Suprapubic skin (tissue), 3 donors: ENCODE results near the gene IRF6.

Experiments used
- CTCF ChIP-seq, 2 donors: fragments of 200-600 bp in 1 of 2; fragments of 450-650 bp in 1 of 2; sonication (generic) in 1 of 2; IDR thresholded peaks; one replicate each; pipeline ENCODE4 v1.5.1; 2016 to 2019; ENCODE audit warnings: antibody characterized with exemption in 2 of 2, mild to moderate bottlenecking in 1 of 2, moderate library complexity in 1 of 2
- EP300 ChIP-seq: sonication (generic); formaldehyde crosslinking; IDR thresholded peaks from one replicate; pipeline ENCODE4 v1.6.1; 2017; ENCODE audit warnings: antibody characterized with exemption
- POLR2A ChIP-seq, 2 donors: fragments of 450-650 bp; IDR thresholded peaks; one replicate each; pipeline ENCODE4 v1.6.1; 2017; ENCODE audit warnings: antibody characterized with exemption in 2 of 2, mild to moderate bottlenecking in 2 of 2, moderate library complexity in 2 of 2

GRCh38 chr1:209802780-209803152 is 3.2 kb downstream of the IRF6 start:
- TF ChIP-seq CTCF (IDR thresholded peaks at IDR 0.05) (no peak), POLR2A (IDR thresholded peaks at IDR 0.05) (no peak), EP300 (no peak)
